Measurements from ENCODE around the gene ZNF385D. TPM values are rescaled to one million over a fixed set of nuclear protein-coding genes. Genes with fewer than 3 reads are reported as not detected.

ZNF385D gene
- total RNA-seq, 4 donors from 2014 or later, result 4.2 to 11.2 (median 6.9) TPM

- no peak for TF ChIP-seq CTCF (IDR thresholded peaks at IDR 0.05; ENCODE audit: low read depth)
Measured at GRCh38 chr3:21409401-21409800, 341.6 kb downstream of the ZNF385D start.

GRCh38 chr3:21407743-21408142 lies 343.3 kb downstream of the ZNF385D start:
- TF ChIP-seq CTCF (IDR thresholded peaks at IDR 0.05; ENCODE audit: low read depth), result no peak

- TF ChIP-seq CTCF (IDR thresholded peaks at IDR 0.05; ENCODE audit: low read depth), result no peak
Measured at GRCh38 chr3:21405671-21406667, 345.0 kb downstream of the ZNF385D start.

- TF ChIP-seq CTCF (IDR thresholded peaks at IDR 0.05; ENCODE audit: low read depth), result no peak
Measured at GRCh38 chr3:21398461-21398860, 352.5 kb downstream of the ZNF385D start.

- no peak for TF ChIP-seq CTCF (IDR thresholded peaks at IDR 0.05; ENCODE audit: low read depth)
Measured at GRCh38 chr3:21393683-21394311, 357.2 kb downstream of the ZNF385D start.

- TF ChIP-seq CTCF (IDR thresholded peaks at IDR 0.05; ENCODE audit: low read depth), result no peak
Measured at GRCh38 chr3:21392526-21392925, 358.5 kb downstream of the ZNF385D start.

- no peak for TF ChIP-seq CTCF (IDR thresholded peaks at IDR 0.05; ENCODE audit: low read depth)
Measured at GRCh38 chr3:21390856-21391255, 360.2 kb downstream of the ZNF385D start.
